GM21360 (cell line): ENCODE results near the gene FUCA1.
"Not testable (repeated sequence)": the region's sequence is repeated elsewhere in the genome, so short reads cannot be mapped to it uniquely, and the experiment has no call there.

Source experiments
- ATAC-seq: cut with Tn5 transposase; IDR thresholded peaks from one replicate; pipeline ENCODE4 v1.9.1; 2021; ENCODE audit warnings: mild to moderate bottlenecking, moderate library complexity; ENCODE audit not compliant: unreplicated experiment

Gene FUCA1

DNA sequence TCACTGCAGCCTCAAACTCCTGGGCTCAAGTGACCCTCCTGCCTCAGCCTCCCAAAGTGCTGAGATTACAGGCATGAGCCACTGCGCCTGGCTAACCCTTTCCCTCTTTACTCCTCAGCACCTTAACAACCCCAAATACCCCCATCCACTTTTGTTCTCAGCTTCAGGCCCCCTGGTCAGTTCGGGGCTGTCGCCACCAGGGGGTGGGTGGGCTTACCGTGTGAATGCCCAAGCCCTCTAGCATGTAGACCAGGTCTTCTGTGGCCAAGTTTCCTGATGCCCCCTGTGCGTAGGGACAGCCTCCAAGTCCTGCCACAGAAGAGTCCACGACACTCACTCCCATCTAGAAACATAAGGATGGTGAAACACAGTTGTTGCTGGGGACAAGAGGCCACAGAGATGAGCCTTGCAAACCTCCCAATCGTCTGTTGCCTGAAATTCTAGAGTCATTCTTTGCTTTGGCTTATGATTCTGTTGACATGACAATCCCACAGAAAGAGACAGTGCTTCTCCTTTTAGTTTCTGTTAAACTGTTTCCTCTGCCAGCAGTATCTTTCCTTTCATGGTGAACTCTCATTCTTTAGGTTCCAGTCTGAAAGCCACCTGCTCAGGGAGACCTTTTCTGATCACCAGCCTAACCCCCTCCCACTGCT is 63.8 kb downstream of the FUCA1 start:
- no peak for ATAC-seq

DNA sequence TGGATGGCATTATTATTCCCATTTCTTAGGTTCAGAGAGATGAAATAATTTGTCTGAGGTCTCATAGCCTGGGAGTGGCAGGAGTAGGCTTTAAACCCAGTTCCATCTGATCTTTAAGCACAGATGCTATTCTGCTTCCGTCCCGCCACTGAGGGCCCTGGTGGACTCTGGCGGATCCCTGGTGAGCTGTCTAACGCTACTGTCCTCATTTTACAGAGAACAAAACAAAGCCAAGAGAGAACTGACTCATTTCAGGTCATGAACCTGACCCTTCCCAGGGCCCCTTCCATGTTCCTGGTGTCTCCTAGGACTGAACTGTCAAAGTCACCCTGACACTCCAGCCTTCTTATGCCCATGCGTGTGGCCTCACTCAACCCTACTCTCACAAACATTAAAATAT is 64.4 kb downstream of the FUCA1 start:
- no peak for ATAC-seq

DNA sequence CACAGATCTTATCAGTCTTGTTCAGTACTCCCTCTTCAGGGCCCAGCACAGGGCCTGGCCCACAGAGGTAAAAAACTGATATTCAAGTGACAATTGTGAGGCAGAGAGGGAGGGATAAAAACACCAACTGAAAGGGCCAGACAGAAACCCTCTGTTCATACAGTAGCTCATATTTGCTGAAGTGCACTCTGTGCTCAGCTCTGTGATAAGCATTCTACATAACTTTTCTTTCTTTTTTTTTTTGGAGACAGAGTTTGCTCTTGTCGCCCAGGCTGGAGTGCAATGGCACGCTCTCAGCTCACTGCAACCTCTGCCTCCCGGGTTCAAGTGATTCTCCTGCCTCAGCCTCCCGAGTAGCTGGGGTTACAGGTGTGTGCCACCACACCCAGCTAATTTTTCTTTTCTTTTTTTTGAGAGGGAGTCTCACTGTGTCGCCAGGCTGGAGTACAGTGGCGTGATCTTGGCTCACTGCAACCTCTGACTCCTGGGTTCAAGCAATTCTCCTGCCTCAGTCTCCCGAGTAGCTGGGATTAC is 65.2 kb downstream of the FUCA1 start:
- ATAC-seq = not testable (repeated sequence)

DNA sequence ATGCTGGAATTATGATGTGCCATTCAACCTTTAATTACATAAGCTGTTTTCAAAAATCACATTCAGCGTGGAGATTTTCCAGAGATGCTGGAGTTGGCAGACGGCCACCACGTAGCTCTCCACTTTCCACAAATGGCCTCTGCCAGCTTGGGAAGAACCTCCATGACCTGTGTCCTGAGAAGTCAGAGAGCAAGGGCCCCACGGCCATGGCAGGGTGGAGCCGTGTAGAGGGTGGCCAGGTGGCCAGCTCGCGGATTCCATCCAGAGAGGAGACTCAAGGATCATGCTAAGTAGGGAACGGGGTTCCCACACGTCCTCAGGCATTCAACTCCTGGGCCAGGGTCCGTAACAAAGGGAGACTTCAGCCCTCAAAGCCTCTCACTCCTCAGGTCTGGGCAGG is 66.2 kb downstream of the FUCA1 start:
- no peak for ATAC-seq

DNA sequence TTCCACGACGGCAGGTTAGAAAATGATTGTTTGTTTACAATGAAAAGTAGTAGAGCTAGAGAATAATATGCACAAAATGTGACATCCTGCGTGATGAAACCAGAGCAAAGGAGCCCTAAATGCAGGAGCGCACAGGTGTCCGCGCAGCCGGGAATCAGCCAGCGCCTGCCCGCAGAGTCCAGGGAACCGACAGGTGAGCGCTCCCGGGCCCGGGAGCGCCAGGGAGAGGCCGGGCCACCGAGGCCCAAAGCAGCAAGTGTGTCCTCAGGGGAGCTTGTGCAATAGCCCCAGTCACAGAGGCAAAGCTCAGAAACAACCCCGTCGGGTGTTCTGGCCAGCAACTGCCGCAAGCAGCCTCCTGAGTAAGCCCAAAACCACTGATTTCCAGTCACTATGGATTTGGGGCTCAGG is 66.7 kb downstream of the FUCA1 start:
- no peak for ATAC-seq

DNA sequence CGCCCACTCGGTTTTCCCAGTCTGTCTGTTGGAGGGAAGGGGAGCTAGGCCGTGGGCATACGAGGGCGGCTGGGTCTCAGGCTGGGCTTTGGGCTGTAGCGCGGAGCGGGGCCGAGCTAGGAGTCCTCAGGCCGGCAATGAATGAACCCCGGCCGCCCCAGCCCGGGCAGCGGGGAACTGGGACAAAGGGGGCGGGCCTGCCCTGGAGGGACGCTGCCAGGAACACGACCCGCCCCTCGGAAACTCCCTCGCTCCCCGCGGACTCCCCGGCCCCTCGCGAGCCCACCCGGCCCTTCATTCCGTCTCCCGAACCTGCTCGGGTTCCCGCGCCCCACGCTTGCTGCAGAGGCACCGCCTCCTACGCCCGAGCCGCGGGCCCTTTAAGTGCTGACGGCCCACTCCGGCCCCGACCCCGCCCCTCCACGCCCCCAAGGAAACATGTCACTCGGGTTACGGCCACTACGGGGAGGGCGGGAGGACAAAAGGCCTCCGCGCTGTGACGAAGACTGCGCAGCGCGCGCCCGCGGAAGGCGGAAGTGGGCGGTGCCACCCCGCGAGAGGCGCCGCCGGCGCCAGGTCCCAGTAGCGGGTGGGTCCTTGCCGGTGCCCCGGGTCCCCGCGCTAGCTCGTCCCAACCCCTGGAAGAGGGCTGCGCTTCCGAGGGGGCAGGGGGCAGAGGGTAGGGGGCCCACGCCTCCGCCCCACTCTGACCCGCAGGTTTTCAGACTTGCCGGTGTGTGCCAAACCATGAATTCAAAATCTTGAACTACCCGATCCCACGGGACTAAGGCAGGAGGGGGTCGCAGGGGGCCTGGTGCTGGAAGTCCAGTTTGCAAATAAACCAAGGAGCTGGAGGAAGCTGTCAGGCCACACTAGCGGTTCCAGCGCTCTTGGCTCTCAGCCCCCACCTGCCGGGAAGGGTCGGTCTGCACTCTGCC is 67.4 kb downstream of the FUCA1 start, which contains the start of gene GALE:
Gene GALE, minus strand, starts transcription at position 355 of the 938 bp plus-strand sequence. CDS start 1,747 bp downstream, outside the sequence.
- peak; percentile 69 for ATAC-seq

DNA sequence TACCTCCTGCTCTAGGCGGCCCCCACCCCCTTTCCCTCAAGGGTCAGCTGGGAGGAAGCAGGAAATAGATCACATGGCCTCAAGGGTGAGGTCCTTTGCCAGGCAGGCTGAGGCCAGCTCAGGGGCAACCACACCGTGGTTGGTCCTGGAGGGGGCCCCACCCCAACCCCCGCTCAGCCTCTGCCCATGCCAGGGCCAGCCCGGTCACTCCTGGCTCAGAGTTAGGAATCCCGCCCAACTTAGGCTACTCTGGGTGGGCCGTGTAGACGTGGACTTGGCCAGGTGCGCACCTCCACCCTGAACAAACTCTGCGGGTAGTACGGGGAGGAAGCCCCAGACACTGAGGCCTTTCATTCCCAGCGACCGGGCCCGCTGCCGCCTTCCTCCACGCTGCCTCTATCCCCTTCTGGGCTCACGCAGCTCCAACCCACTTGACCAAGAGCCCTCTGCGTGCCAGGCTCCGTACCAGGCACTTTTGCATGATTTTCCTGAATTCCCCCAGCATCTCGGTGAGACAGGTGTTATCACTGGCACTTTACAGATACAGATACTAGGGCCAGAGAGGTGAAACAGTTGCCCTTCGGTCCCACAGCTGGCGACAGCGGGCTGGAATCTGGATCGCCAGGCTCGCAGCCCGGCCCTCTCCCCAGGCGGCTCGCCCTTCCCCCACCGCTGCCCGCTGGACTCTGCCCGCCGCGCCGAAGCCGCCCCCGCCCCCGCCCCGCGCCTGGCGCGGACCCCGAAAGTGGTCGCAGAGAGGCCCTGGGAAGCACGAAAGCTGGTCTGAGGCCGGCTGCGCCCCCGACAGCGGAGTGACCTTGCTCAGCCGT is 68.3 kb downstream of the FUCA1 start:
- ATAC-seq = no peak

DNA sequence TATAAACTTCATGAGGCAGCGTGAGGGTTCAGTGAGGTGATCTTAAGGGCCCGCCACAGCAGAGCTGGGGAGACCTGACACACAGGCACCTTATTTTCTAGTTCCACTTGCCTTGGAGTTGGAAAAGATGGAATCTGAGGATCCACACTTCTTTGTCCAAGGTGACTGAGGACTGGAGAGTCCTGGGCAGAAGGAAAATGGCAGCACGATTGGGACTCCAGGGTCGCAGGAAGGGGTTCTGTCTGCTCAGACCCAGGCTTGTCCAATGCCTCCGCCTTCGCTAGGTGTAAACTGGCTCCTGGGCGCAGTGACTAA is 68.9 kb downstream of the FUCA1 start:
- ATAC-seq = no peak

DNA sequence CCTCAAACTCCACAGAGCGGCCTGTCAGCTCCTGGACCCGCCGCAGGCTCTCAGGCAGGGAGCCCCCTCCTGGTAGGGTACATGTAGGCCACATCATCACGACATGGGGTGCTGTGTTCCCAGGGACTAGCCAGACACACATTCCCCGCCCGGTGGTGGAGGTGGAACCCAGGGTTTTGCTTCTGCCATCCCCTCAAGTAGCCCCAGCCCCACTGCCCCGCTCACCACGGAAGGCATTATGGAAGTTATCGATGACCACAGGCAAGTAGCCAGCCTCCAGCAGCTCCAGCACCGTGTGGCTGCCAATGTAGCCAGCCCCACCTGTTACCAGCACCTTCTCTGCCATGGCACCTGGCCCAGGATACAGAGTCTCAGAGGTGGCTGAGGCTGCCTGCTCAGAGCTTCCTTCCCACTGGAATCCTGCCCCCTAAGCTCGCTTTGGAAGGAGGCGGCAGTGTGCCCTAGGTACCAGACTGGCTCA is 69.4 kb downstream of the FUCA1 start:
- no peak for ATAC-seq

DNA sequence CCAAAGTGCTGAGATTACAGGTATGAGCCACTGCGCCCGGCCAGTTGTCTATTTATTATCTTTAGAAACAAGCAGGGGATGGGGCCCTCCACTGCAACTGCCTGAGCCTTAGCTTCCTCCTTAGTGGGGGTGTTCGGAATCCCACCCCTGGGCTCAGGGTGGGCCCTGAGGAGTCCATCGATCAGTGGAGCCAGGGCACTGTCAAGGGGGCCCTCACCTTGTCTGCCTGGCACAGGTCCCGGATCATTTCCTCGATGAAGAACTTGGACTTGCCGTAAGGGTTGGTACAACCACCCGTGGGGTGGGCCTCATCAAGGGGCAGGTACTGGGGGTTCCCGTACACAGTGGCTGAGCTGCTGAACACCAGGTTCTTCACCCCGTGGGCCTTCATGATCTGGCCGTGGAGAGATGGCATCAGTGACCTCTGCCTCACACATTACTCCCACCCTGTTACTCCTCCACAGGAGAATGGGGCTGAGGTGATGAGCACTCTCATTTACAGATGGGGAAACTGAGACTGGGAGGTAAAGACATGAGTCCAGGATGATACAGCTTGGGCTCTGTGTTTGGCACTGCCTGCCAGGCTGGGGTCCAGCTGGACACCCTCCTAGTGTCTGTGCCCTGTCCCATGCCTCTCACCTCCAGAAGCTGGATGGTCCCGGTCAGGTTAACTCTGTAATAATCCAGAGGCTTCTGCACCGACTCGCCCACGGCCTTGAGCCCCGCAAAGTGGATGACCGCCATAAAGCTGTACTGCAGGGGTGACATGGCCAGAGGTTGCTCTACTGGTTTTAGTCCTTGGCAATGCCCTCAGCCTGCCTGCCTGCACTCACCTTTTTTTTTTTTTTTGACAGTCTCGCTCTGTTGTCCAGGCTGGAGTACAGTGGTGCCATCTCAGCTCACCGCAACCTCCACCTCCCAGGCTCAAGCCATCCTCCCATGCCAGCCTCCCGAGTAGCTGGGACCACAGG is 70.3 kb downstream of the FUCA1 start:
- ATAC-seq = no peak

DNA sequence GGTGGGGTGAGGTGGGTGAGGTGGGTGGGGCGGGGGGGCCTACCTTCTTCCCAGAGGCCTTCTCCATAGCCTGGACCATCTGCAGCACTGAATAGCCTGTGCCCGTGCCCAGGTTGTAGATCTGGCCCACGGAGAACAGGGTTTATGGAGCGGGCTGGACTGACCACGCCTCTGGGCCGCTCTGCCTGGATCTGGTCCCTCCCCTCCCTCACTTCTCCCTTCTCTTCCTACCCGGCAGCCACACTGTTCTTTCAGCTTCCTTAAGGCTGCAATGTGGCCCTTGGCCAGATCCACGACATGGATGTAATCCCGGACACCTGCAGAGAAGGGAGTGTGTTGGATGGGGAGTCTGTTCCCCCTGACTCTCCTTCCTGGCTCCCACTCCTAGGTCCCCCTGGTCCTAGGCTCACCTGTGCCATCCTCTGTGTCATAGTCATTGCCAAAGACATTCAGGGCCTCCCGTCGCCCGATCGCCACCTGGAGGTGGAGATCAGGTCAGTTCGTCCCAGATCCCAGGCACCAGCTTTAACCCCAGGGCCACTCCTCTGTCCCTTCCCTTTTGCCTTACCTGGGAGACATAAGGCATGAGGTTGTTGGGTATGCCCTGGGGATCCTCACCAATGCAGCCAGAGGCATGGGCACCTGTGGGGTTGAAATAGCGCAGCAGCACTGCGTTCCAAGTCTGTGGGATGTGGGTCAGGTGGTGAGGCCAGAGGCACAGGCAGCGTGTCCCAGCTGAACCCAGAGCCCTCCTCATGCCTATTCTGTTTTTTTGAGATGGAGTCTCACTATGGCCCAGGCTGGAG is 71.4 kb downstream of the FUCA1 start:
- ATAC-seq = no peak

DNA sequence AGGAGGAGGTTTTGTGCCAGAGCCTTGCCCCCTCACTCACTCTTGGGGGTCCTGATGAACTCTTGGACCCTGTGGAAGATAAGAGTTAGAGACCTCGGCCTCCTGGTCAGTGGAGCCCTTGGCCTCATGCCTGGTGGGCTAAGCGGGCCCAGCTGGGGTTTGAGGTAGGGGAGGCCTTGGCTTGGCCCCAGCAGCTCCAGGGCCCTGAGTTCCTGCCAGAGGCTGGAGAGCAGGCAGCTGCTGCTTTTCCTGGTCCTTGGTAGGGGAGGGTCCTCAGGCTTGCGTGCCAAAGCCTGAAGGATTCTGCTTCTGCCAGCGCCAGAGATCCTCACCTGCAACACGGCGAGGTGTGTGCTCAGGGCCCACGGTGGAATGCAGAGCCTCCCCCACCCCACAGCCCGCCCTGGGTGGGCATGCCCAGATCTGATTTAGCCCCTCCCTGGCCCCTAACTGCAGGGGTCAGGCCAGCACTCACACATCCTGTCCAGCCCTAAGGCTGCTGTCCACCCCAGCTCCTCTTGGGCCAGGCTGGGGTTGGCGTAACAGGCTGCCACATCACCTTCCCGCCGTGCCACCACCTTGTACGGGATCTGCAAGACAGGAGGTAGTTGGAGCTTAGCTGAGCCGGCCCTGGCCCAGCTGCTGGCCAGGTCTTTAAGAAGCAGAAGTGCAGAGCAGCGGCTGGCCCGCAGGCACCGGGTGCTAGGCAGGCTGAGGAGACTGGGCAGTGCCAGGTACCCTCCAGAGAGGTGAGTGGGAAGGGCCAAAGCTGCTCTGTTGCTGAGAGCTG is 72.2 kb downstream of the FUCA1 start:
- no peak for ATAC-seq
